Measurements from ENCODE around the gene EXOC1.
"Not testable (repeated sequence)": the region's sequence is repeated elsewhere in the genome, so short reads cannot be mapped to it uniquely, and the experiment has no call there.

EXOC1 gene

GRCh38 chr4:55907469-55907868 is 54.0 kb downstream of the EXOC1 start:
- no peak for DNase-seq

- no peak for DNase-seq
Measured at GRCh38 chr4:55910140-55910539, 56.7 kb downstream of the EXOC1 start.

GRCh38 chr4:55912249-55912648 is 58.8 kb downstream of the EXOC1 start:
- no peak for DNase-seq

DNA sequence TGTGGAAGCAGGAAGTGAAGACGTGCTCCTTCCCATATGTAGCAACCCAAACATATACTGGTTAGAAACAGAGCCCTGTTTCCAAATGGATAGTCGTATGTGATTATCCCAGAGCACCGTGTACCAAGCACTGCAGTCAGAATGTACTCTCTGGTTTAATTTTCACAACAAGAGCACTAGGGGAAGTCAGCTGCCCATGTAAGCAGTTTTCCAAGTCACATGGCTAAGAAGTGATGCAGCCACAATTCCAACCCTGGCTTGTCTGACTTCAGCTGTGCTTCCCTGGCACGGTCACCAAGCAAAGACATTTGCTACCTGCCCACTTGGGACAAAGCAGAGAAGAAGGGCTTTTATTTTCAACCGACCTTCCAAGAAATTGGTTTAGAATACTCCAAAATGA is 67.1 kb downstream of the EXOC1 start:
- DNase-seq = no peak

GRCh38 chr4:55921093-55921492 is 67.6 kb downstream of the EXOC1 start:
- no peak for DNase-seq

GRCh38 chr4:55925241-55925640 is 71.8 kb downstream of the EXOC1 start:
- DNase-seq = no peak

DNA sequence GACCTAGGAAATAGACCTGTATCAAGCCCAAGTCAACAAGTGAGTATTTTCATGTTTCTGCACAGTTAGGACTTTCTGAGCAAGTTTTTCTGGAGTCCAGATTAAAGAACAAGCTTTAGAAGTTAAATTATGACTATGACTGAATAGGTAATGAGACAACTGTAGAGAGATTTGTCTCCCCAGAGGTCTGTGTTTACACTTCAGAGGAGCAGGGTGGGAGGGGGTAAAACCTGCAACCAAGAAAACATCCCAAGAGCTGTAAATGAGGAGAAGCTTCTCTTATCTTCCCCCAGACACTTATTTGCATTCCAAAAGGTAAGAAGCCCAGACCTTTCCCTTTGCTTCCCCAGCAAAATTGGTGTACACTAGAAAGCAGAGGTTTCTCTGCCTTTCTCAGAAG is 73.2 kb downstream of the EXOC1 start:
- no peak for DNase-seq

GRCh38 chr4:55927803-55928437 is 74.5 kb downstream of the EXOC1 start:
- DNase-seq = no peak

- DNase-seq = no peak
Measured at GRCh38 chr4:55928846-55929245, 75.4 kb downstream of the EXOC1 start.

- DNase-seq = no peak
Measured at GRCh38 chr4:55931043-55931442, 77.6 kb downstream of the EXOC1 start.

- no peak for DNase-seq
Measured at GRCh38 chr4:55931833-55932232, 78.4 kb downstream of the EXOC1 start.

DNA sequence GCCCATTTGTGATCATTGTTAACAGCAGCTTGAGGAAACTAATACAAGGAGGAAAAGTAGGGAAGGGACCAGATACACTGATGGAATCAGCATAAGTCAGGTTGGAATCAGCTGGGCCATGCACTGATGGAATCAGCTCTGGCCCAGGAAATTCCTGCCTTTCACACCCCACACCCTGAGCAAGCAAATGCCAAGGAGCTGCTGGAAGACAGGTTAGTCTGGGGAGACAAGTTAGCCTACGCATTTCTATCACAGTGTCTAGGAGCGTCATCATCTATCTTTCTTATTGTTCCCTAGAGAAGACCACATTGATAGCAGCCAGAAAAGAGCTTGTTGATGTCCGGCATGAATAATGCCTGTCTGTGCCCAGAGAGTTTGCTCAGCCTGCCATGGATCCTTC is 79.1 kb downstream of the EXOC1 start:
- DNase-seq = no peak

DNA sequence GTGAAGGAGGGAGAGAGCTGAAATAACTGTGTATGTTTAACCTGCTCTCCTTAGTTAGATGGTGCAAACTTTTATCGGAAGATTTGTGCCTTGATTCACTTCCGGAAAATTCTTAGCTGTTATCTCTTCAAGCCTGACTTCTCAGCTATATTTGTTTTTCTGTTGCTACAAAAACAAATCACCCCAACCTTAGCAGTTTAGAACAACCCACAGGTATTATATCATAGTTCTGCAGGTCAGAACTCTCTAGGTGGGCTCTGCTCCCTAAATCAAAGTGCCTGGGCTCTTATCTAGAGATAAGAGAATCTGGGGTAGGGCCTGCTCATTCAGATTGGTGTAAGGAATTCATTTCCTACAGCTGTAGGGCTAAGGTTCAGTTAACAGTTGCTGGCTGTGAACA is 80.2 kb downstream of the EXOC1 start:
- DNase-seq = no peak

DNA sequence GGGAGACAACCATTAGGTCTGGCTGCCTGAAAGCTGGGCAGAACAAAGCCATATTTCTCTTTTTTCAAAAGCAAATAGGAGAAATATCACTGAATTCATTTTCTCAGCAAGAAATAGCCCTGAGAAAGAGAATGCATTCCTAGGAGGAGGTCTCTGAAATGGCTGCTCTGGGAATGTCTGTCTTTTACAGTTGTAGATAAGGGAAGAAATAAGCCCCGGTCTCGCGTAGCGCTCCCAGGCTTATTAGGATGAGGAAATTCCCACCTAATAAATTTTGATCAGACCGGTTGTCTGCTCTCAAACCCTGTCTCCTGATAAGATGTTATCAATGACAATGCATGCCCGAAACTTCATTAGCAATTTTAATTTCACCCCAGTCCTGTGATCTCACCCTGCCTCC is 82.5 kb downstream of the EXOC1 start:
- not testable (repeated sequence) for DNase-seq

DNA sequence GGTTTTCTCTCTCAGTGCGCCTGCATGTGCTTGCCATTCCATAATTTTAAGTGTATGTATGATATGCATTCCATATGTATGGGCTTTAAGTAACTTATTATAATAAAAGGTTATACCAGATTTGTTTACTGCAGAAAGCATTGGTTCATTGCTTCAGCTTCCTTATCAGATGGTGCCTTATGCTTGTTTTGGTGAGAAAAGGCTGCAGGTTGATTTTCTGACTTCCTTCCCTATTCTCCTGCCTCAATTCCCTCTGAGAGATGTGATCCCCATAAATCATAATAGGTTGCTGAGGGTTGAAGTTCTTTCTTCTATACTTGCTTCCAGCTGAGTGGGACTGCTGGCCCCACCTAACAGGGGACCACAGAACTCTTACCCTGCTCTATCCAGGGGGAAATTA is 85.0 kb downstream of the EXOC1 start:
- no peak for DNase-seq

GRCh38 chr4:55939421-55939820 is 86.0 kb downstream of the EXOC1 start:
- no peak for DNase-seq

GRCh38 chr4:55941881-55942396 is 88.5 kb downstream of the EXOC1 start:
- no peak for DNase-seq

DNA sequence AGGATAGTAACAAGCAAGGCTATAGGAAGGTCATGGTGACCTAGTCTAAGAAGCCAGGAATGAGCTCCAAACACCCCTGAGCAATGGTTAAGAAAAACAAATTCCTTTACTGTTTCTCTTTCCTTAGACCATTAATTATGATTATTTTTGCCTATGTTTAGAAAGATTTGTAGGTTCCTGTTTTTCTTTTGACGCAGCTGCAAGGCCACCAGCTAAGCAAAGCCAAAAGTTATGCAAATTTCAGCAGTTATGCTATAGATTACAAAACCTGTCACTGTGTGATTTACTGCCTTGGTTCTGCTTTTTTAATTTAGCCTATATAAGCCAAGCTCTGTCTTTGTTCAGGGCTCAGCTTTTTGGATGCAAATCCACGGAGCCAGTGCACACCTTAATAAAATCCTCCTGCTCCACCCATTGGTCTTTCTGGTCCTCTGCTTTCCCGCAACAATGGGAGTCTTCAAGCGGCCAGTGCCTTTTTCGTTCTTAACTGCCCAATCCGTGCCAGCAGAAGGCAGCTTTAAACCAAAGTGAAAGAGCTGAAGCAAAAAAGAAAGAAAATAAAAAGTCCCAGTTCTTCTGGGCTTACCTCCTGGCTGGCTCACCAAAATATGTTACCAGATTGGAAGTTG is 93.9 kb downstream of the EXOC1 start:
- DNase-seq = no peak

DNA sequence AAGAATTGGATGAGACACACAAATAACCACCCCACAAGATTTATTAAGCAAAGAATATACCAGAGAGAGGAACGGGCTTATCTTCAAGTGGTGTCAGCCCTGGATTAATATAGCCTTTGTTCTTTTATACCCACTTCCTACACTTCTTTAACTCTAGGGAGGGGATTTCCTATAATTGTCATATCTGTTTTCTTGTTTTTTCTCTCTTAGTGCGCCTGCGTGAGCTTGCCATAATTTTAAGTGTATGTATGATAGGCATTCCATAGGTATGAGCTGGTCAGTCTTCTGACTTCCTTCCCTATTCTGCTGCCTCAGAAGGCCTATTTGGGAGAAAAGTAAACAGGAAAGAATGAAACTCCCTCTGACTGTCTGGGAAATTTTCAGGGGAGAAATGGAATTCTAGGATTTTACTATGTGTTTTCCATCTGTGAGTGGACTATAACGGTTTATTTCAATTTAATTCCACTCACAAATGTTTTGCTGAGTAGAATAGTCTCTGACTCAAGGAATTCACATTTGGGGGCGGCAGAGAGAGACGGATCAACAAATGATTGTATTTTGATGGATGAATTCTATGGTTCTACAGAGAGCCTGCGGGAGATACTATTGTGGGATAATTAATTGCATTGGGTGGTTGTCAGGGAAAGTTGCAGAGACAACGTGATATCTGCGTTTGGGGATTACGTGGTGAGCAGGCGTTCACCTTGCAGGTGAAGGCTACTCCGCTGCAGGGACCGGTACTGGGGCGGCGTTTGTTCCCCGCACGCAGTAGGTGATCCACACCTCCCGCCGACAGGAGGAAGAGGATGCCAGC is 94.7 kb downstream of the EXOC1 start:
- DNase-seq = no peak

- DNase-seq = peak; percentile 86
Measured at GRCh38 chr4:55948726-55949481, 95.5 kb downstream of the EXOC1 start, which contains the start of gene CEP135. Gene CEP135, plus strand, starts transcription at chr4:55948945. Its CDS starts 3,186 bp downstream, at chr4:55952131.

DNA sequence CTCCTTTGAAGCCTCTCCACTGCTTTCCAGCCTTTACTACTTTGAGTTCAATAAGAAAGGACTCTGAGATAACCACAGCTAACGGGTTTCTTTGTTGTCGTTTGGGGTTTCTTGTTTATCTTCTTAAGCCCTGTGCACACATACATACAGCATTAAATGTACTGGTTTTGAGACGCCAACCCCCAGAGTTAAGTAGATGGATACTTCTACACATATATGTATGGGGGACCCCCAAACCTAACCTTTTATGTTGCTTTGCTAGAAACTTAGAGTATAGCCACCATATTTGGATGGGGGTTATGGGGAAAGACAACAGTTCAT is 96.0 kb downstream of the EXOC1 start:
- DNase-seq = no peak

GRCh38 chr4:55951191-55951922 is 97.9 kb downstream of the EXOC1 start:
- DNase-seq = no peak
